IMR-90 (cell line): ENCODE data around the gene PREB. TPM values are rescaled to one million over a fixed set of nuclear protein-coding genes. Genes with fewer than 3 reads are reported as not detected.

Experiments used
- ATAC-seq: fragments of 200-7000 bp; cut with Tn5 transposase; 2 replicates; pipeline ENCODE4 v1.9.1; 2020; ENCODE audit warnings: low read depth, mild to moderate bottlenecking, moderate library complexity
- BruUV-seq: library from RNA; stranded (reverse); fragments of 400-500 nt; replicated peaks from 2 replicates; lab custom pipeline; 2021; lab: Mats Ljungman, UMichigan
- CTCF ChIA-PET: fragments of 300-600 bp; formaldehyde crosslinking; extraction: SDS; loops from one replicate; lab custom pipeline; 2021; ENCODE audit warnings: antibody characterized with exemption; lab: Yijun Ruan, JAX
- POLR2A ChIA-PET: fragments of 300-600 bp; sonication (Branson Sonifier 250); formaldehyde crosslinking; loops from one replicate; lab custom pipeline; 2022; ENCODE audit warnings: antibody characterized with exemption; ENCODE audit not compliant: unreplicated experiment; lab: Charles Lee
- DNase-seq: peaks from one replicate; pipeline ENCODE4 v3.0.0; 2013
- H2AFZ ChIP-seq: replicated peaks from 2 replicates; pipeline ENCODE3; 2013; ENCODE audit warnings: low read length, mild to moderate bottlenecking; ENCODE audit not compliant: poor library complexity
- H2AK5ac ChIP-seq: 2 replicates; pipeline ENCODE4 v1.6.1; 2013; ENCODE audit warnings: low read depth, low read length, inconsistent platforms
- H2AK9ac ChIP-seq: replicated peaks from 2 replicates; pipeline ENCODE3; 2013; ENCODE audit warnings: mild to moderate bottlenecking, low read depth, low read length, moderate library complexity; ENCODE audit not compliant: poor library complexity
- H2BK120ac ChIP-seq: 2 replicates; pipeline ENCODE4 v1.6.1; 2013; ENCODE audit warnings: low read depth, low read length, inconsistent platforms
- H2BK15ac ChIP-seq: 3 replicates; pipeline ENCODE4 v1.6.1; 2013; ENCODE audit warnings: low read depth, low read length, inconsistent platforms
- H2BK20ac ChIP-seq: 2 replicates; pipeline ENCODE4 v1.6.1; 2013; ENCODE audit warnings: low read depth, mild to moderate bottlenecking, inconsistent platforms, low read length, moderate library complexity
- H2BK5ac ChIP-seq: 2 replicates; pipeline ENCODE4 v1.6.1; 2013; ENCODE audit warnings: mild to moderate bottlenecking, low read depth, low read length, inconsistent platforms; ENCODE audit not compliant: poor library complexity, severe bottlenecking
- H3K14ac ChIP-seq: replicated peaks from 2 replicates; pipeline ENCODE4 v1.6.1; 2013; ENCODE audit warnings: low read depth, low read length, inconsistent platforms
- H3K18ac ChIP-seq: 2 replicates; pipeline ENCODE4 v1.6.1; 2013; ENCODE audit warnings: low read depth, low read length, control low read depth
- H3K23ac ChIP-seq: 2 replicates; pipeline ENCODE4 v1.6.1; 2013; ENCODE audit warnings: low read depth, low read length, inconsistent platforms
- H3K27ac ChIP-seq: 2 replicates; pipeline ENCODE4 v1.5.1; 2013; ENCODE audit warnings: mild to moderate bottlenecking, control low read depth, low read length; ENCODE audit not compliant: insufficient read depth
- H3K27me3 ChIP-seq: 2 replicates; pipeline ENCODE4 v1.6.1; 2013; ENCODE audit warnings: low read length; ENCODE audit not compliant: control insufficient read depth, insufficient read depth
- H3K36me3 ChIP-seq: 2 replicates; pipeline ENCODE4 v1.6.1; 2013; ENCODE audit warnings: low read length, mixed read lengths; ENCODE audit not compliant: control insufficient read depth, insufficient read depth
- H3K4ac ChIP-seq: 2 replicates; pipeline ENCODE4 v1.6.1; 2013; ENCODE audit warnings: low read depth, low read length, inconsistent platforms
- H3K4me1 ChIP-seq: 2 replicates; pipeline ENCODE4 v1.6.1; 2013; ENCODE audit warnings: low read length, mixed read lengths; ENCODE audit not compliant: control insufficient read depth, insufficient read depth
- H3K4me2 ChIP-seq: 2 replicates; pipeline ENCODE4 v1.6.1; 2013; ENCODE audit warnings: low read depth, mild to moderate bottlenecking, control low read depth, low read length, moderate library complexity
- H3K4me3 ChIP-seq: 2 replicates; pipeline ENCODE4 v1.5.1; 2013; ENCODE audit warnings: low read depth, mild to moderate bottlenecking, control low read depth, low read length, moderate library complexity; ENCODE audit not compliant: insufficient read depth
- H3K56ac ChIP-seq: 2 replicates; pipeline ENCODE4 v1.6.1; 2013; ENCODE audit warnings: low read length, inconsistent platforms; ENCODE audit not compliant: insufficient read depth; ENCODE audit errors: extremely low read depth
- H3K79me1 ChIP-seq, 2 experiments: 2 replicates each; pipeline ENCODE4 v1.6.1; 2013; ENCODE audit warnings: low read length in 2 of 2, inconsistent platforms in 1 of 2, low read depth in 1 of 2
- H3K9ac ChIP-seq: 2 replicates; pipeline ENCODE4 v1.6.1; 2013; ENCODE audit warnings: low read depth, low read length, control low read depth
- H3K9me1 ChIP-seq: 2 replicates; pipeline ENCODE4 v1.6.1; 2013; ENCODE audit warnings: low read length, inconsistent platforms; ENCODE audit not compliant: insufficient read depth
- H3K9me3 ChIP-seq: 2 replicates; pipeline ENCODE4 v1.6.1; 2013; ENCODE audit warnings: low read length; ENCODE audit not compliant: control insufficient read depth, insufficient read depth
- H4K20me1 ChIP-seq: 2 replicates; pipeline ENCODE4 v1.6.1; 2013; ENCODE audit warnings: low read length, inconsistent platforms; ENCODE audit not compliant: insufficient read depth
- H4K5ac ChIP-seq: 2 replicates; pipeline ENCODE4 v1.6.1; 2013; ENCODE audit warnings: mild to moderate bottlenecking, low read depth, low read length, control low read depth
- H4K8ac ChIP-seq, 2 experiments: 2 replicates each; pipeline ENCODE4 v1.6.1; 2013; ENCODE audit warnings: low read depth in 2 of 2, low read length in 2 of 2, control low read depth in 1 of 2, inconsistent platforms in 1 of 2
- H4K91ac ChIP-seq: 2 replicates; pipeline ENCODE4 v1.6.1; 2013; ENCODE audit warnings: low read depth, low read length, inconsistent platforms; ENCODE audit not compliant: insufficient read depth
- BHLHE40 ChIP-seq: fragments of 150-350 bp; IDR thresholded peaks from 2 replicates; pipeline ENCODE4 v1.6.1; 2016; ENCODE audit warnings: mild to moderate bottlenecking, low read depth, low read length
- CEBPB ChIP-seq: IDR thresholded peaks from 2 replicates; pipeline ENCODE4 v1.6.1; 2012; ENCODE audit warnings: low read depth, low read length, improper control_type of control experiment
- CHD1 ChIP-seq: IDR thresholded peaks from 2 replicates; pipeline ENCODE4 v1.6.1; 2012; ENCODE audit warnings: low read depth, low read length, improper control_type of control experiment
- FOS ChIP-seq: fragments of 150-350 bp; IDR thresholded peaks from 2 replicates; pipeline ENCODE4 v1.6.1; 2016; ENCODE audit warnings: low read depth, low read length
- MAFK ChIP-seq: IDR thresholded peaks from 2 replicates; pipeline ENCODE4 v1.6.1; 2012; ENCODE audit warnings: low read depth, low read length, improper control_type of control experiment
- MAZ ChIP-seq: IDR thresholded peaks from 2 replicates; pipeline ENCODE4 v1.6.1; 2012; ENCODE audit warnings: low read depth, mild to moderate bottlenecking, low read length, improper control_type of control experiment, moderate library complexity, borderline replicate concordance
- MXI1 ChIP-seq: IDR thresholded peaks from 2 replicates; pipeline ENCODE4 v1.6.1; 2012; ENCODE audit warnings: low read depth, mild to moderate bottlenecking, low read length, moderate library complexity, borderline replicate concordance
- NFE2L2 ChIP-seq: fragments of 150-350 bp; IDR thresholded peaks from 2 replicates; pipeline ENCODE4 v1.6.1; 2016; ENCODE audit warnings: low read depth, mild to moderate bottlenecking, low read length
- POLR2A ChIP-seq: IDR thresholded peaks from 2 replicates; pipeline ENCODE4 v1.6.1; 2012; ENCODE audit warnings: mild to moderate bottlenecking, low read depth, low read length
- RAD21 ChIP-seq: IDR thresholded peaks from 2 replicates; pipeline ENCODE4 v1.6.1; 2012; ENCODE audit warnings: low read length, improper control_type of control experiment
- RCOR1 ChIP-seq: IDR thresholded peaks from 2 replicates; pipeline ENCODE4 v1.6.1; 2012; ENCODE audit warnings: mild to moderate bottlenecking, low read length, improper control_type of control experiment; ENCODE audit not compliant: insufficient replicate concordance
- RFX5 ChIP-seq: IDR thresholded peaks from 2 replicates; pipeline ENCODE4 v1.8.0; 2012; ENCODE audit warnings: low read depth, mild to moderate bottlenecking, low read length, moderate library complexity
- SMC3 ChIP-seq: fragments of 150-350 bp; IDR thresholded peaks from 2 replicates; pipeline ENCODE4 v1.6.1; 2016; ENCODE audit warnings: low read depth, mild to moderate bottlenecking, antibody characterized with exemption, low read length, moderate library complexity
- WGBS, 2 experiments: methylation state at CpG; one replicate each; pipeline versions ENCODE4 v1.1.5 to v1.1.7; 2013; ENCODE audit warnings: missing lambda C conversion rate in 2 of 2; ENCODE audit not compliant: insufficient read length in 1 of 2; ENCODE audit errors: extremely low coverage in 2 of 2; 5-methylcytosine and 5-hydroxymethylcytosine counted together
- dilution Hi-C: fragments of 300-500 bp; cut with HindIII; formaldehyde crosslinking; loops from one replicate; pipeline ENCODE4 v1.14.3; 2018; ENCODE audit warnings: low sequenced_read_pairs; ENCODE audit not compliant: unreplicated experiment
- in situ Hi-C: fragments of 300-500 bp; cut with MboI; formaldehyde crosslinking; loops from 3 replicates; pipeline ENCODE4 v1.14.3; 2019; ENCODE audit warnings: low sequenced_read_pairs, inconsistent platforms, mixed read lengths
- intact Hi-C: fragments of 100-400 bp; cut with micrococcal nuclease; formaldehyde crosslinking; loops from 2 replicates; pipeline ENCODE4 v1.10.0; 2022
- polyA plus RNA-seq, 3 experiments: library from polyadenylated mRNA; depleted of rRNA; stranded (reverse); fragments of >200 nt; gene quantifications; 2 replicates each; pipeline ENCODE4 v1.2.3, GENCODE V29; 2012; ENCODE audit warnings: low replicate concordance in 1 of 3
- total RNA-seq: library from RNA; depleted of rRNA; stranded (reverse); fragments of >200 nt; gene quantifications from 2 replicates; pipeline ENCODE4 v1.2.3, GENCODE V29; 2012
- TF ChIP-seq, protein P1 (sequence below): fragments of 150-350 bp; IDR thresholded peaks from 2 replicates; pipeline ENCODE4 v1.6.1; 2016; ENCODE audit warnings: low read depth, mild to moderate bottlenecking, low read length, moderate library complexity, borderline replicate concordance
- TF ChIP-seq, protein P2 (sequence below): conservative IDR thresholded peaks from 2 replicates; pipeline ENCODE4 v1.5.1; 2012; ENCODE audit warnings: mild to moderate bottlenecking, low read depth, low read length, improper control_type of control experiment
- TF ChIP-seq, protein P3 (sequence below): fragments of 150-350 bp; IDR thresholded peaks from 2 replicates; pipeline ENCODE4 v1.6.1; 2017; ENCODE audit warnings: mild to moderate bottlenecking, antibody characterized with exemption, low read length, low read depth

PREB gene
- total and polyA plus RNA-seq, 2 of the 4 experiments (the other 2 are of a cell fraction): 38.9 to 52.2 TPM

DNA sequence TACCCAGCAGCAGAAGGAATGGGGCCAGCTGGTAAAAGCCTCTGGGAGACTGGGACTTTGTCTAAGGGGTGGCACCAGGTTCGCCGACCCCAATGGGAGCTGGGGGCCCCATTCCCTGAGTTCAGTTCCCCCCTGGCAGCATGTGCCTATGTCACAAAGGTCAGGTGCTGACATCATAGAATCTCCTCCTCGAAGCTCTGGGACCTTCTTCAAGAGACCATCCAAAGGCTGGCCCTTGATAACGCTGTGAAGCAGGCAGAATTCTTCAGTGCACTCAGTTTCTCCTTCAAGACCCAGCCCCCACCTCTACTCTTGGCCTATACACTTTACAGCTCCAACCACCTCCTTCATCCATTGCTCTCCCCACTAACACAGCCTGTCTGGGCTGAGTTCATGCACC is 4.9 kb upstream of the PREB start, which contains the start of gene PRR30:
Gene PRR30, minus strand, starts transcription at position 101 of the 400 bp plus-strand sequence. CDS start 1,081 bp downstream, outside the sequence.
- Histone ChIP-seq H3K27ac (no peak within 1 kb of the TSS), H3K56ac (no peak within 1 kb of the TSS), H4K5ac (no peak within 1 kb of the TSS), H3K36me3 (no peaks in the 10 kb centered on the region), H3K79me1 (no peaks in the 10 kb centered on the region), H4K91ac (no peak within 1 kb of the TSS), H2BK15ac (no peak within 1 kb of the TSS), H3K27me3 (peaks cover 25% of the 10 kb centered on the region), H3K9me3 (peaks cover 7% of the 10 kb centered on the region), H3K14ac (no peak within 1 kb of the TSS), H3K4me2 (no peak within 1 kb of the TSS), H2BK20ac (no peak within 1 kb of the TSS), H4K8ac (no peak within 1 kb of the TSS), H3K4me3 (no peak within 1 kb of the TSS), H2AK9ac (peak within 1 kb of the TSS; percentile 23), H2AK5ac (no peak within 1 kb of the TSS), H4K20me1 (no peaks in the 10 kb centered on the region), H3K9me1 (0 out of 2 replicates have a peak, but pooled peaks cover 6% of the 10 kb centered on the region), H2BK5ac (no peak within 1 kb of the TSS), H3K9ac (no peak within 1 kb of the TSS), H3K4me1 (no peaks in the 10 kb centered on the region), H2AFZ (no peak within 1 kb of the TSS), H3K23ac (no peak within 1 kb of the TSS), H3K18ac (no peak within 1 kb of the TSS), H2BK120ac (no peak within 1 kb of the TSS), H3K4ac (no peak within 1 kb of the TSS)
- in situ Hi-C loops: no loop called here
- CTCF ChIA-PET: interaction anchor here (0.6 kb wide), 1 partner anchor 12 kb away, joined by 5 read pairs; no protein-coding TSS in a partner anchor
- dilution Hi-C loops: no loop called here
- no CpG with 5 or more reads among the region's 4 CpGs for WGBS, 2 experiments
- intact Hi-C loops: no loop called here
- no peak for ATAC-seq
- BruUV-seq: no TSS peak
- POLR2A ChIA-PET: no interaction called here
- TF ChIP-seq, protein P1, sequence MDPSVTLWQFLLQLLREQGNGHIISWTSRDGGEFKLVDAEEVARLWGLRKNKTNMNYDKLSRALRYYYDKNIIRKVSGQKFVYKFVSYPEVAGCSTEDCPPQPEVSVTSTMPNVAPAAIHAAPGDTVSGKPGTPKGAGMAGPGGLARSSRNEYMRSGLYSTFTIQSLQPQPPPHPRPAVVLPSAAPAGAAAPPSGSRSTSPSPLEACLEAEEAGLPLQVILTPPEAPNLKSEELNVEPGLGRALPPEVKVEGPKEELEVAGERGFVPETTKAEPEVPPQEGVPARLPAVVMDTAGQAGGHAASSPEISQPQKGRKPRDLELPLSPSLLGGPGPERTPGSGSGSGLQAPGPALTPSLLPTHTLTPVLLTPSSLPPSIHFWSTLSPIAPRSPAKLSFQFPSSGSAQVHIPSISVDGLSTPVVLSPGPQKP: no peak
- TF ChIP-seq, protein P2, sequence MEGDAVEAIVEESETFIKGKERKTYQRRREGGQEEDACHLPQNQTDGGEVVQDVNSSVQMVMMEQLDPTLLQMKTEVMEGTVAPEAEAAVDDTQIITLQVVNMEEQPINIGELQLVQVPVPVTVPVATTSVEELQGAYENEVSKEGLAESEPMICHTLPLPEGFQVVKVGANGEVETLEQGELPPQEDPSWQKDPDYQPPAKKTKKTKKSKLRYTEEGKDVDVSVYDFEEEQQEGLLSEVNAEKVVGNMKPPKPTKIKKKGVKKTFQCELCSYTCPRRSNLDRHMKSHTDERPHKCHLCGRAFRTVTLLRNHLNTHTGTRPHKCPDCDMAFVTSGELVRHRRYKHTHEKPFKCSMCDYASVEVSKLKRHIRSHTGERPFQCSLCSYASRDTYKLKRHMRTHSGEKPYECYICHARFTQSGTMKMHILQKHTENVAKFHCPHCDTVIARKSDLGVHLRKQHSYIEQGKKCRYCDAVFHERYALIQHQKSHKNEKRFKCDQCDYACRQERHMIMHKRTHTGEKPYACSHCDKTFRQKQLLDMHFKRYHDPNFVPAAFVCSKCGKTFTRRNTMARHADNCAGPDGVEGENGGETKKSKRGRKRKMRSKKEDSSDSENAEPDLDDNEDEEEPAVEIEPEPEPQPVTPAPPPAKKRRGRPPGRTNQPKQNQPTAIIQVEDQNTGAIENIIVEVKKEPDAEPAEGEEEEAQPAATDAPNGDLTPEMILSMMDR: no peak
- TF ChIP-seq RFX5 (no peak), CHD1 (no peak), MXI1 (no peak), RAD21 (no peak), MAZ (no peak), POLR2A (no peak), MAFK (no peak), SMC3 (no peak), RCOR1 (no peak), BHLHE40 (no peak), FOS (no peak), CEBPB (no peak), NFE2L2 (no peak)
- TF ChIP-seq, protein P3, sequence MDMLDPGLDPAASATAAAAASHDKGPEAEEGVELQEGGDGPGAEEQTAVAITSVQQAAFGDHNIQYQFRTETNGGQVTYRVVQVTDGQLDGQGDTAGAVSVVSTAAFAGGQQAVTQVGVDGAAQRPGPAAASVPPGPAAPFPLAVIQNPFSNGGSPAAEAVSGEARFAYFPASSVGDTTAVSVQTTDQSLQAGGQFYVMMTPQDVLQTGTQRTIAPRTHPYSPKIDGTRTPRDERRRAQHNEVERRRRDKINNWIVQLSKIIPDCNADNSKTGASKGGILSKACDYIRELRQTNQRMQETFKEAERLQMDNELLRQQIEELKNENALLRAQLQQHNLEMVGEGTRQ: no peak
- no peak for DNase-seq
